Activated naive CD4-positive, alpha-beta T cell treated with anti-CD3 and anti-CD28 coated beads, Interleukin-2, amount 50 U/mL, for 72 hours (primary cell): ENCODE results near the gene ADAM11. TPM values are rescaled to one million over a fixed set of nuclear protein-coding genes. Genes with fewer than 3 reads are reported as not detected.
A peak's percentile ranks its signal among the peaks of the same experiment; 100 is the strongest.

Experiments used
- ATAC-seq, 2 donors: fragments of 150-1000 bp; cut with Tn5 transposase; 2 replicates each; pipeline ENCODE4 v1.10.0; 2021; ENCODE audit warnings: mild to moderate bottlenecking in 2 of 2, moderate library complexity in 2 of 2
- DNase-seq, 2 donors: peaks; one replicate each; pipeline ENCODE4 v3.0.0; 2021 to 2022; ENCODE audit warnings: low spot score in 2 of 2
- H3K27ac Mint-ChIP-seq, 2 donors: one replicate each; pipeline ENCODE4 v1.8.0; 2022; ENCODE audit warnings: mild to moderate bottlenecking in 2 of 2, mixed read lengths in 2 of 2
- H3K36me3 Mint-ChIP-seq, 2 donors: one replicate each; pipeline ENCODE4 v1.8.0; 2022; ENCODE audit warnings: mixed read lengths in 2 of 2
- H3K9me3 Mint-ChIP-seq, 2 donors: one replicate each; pipeline ENCODE4 v1.8.0; 2022; ENCODE audit warnings: mixed read lengths in 2 of 2
- total RNA-seq, 2 donors: library from RNA; stranded (reverse); gene quantifications; one replicate each; pipeline ENCODE4 v1.2.3, GENCODE V29; 2022

The ADAM11 gene
- total RNA-seq, 2 donors from 2014 or later = 0.25 to 1.3 TPM

DNA sequence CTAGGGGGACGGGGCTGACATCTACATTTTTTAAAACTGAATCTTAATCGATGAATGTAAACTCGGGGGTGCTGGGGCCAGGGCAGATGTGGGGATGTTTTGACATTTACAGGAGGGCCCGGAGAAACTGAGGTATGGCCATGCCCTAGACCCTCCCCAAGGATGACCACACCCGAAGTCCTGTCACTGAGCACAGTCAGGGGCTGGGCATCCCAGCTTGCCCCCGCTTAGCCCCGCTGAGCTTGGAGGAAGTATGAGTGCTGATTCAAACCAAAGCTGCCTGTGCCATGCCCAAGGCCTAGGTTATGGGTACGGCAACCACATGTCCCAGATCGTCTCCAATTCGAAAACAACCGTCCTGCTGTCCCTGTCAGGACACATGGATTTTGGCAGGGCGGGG, 21.4 kb downstream of the ADAM11 start:
- DNase-seq (no peak), ATAC-seq (no peak)
- Mint-ChIP-seq H3K9me3 (no peaks in the 10 kb centered on the region), H3K36me3 (no peaks in the 10 kb centered on the region), H3K27ac (no peak overlapping the region)

DNA sequence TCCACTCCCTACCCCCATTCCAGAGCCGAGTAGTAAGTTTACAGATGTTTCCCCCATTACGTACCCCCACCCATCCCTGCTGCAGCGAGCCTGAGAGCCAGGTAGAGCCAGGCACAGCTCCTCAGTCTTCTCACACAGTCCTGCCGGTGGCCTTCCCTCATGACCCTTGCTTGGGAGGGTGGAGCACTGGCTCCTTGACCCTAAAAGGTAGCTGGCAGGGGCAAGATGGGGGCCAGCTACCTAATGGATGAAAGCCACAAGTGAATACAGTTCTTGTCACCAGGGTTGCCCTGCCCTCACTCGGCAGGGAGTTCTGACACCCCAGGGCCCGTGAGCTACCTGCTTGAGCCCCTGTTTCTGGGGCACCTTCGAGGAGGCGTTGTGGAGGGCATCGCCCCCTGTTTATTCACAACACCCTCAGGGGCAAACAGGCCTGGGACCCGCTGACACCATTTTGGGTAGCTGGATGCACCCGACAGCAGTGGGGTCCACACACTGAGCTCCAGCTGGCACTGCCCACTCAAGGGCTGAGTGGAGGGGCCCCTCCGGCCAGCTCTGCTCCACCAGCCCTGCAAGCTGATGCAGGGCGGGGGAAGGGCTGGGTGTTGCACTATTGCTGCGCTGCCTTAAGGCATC, 22.2 kb downstream of the ADAM11 start:
- Mint-ChIP-seq H3K9me3 (no peaks in the 10 kb centered on the region), H3K36me3 (no peaks in the 10 kb centered on the region), H3K27ac (no peak overlapping the region)
- ATAC-seq = no peak
- no peak for DNase-seq

DNA sequence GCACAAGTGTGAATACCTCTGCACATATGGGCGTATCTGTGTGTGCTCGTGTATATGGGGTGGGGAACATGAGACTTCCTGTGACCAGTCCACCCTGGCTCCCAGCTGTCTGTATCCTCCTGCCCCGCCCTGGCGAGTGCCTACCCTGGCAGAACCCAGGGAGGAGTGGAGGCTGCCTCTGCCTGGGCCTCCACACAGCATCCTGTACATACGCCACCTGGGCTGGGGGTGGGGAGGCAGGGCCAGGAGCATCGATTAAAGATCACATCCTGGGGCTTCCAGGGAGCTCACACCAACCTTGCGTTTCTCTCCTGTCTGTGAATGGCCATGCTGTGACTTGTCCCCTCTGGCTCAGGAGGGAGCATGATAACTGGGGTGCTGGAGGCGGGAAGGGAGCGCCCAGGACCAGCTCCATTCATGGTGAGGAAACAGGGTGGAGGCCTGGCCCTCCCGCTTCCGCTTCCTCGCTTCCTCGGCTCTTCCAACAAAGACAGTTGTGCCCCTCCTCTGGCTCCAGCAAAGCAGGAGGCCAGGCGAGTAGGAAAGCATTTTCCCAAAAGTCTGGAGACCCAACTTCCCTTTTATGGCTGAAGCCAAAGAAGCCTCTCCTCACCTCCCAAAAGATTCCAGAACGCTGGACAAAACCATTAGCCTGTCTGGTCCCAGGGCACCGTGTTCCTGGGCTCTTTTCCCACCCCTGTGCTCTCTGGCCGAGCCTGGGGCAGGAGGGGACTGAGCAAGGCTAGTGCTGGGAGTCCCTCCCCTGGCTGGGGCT, 22.9 kb downstream of the ADAM11 start:
- peak overlapping the region in 1 of 2 donors; percentile 20 for H3K27ac Mint-ChIP-seq
- ATAC-seq (no peak), DNase-seq (no peak)
- no peaks in the 10 kb centered on the region for H3K36me3 Mint-ChIP-seq
- no peaks in the 10 kb centered on the region for H3K9me3 Mint-ChIP-seq

DNA sequence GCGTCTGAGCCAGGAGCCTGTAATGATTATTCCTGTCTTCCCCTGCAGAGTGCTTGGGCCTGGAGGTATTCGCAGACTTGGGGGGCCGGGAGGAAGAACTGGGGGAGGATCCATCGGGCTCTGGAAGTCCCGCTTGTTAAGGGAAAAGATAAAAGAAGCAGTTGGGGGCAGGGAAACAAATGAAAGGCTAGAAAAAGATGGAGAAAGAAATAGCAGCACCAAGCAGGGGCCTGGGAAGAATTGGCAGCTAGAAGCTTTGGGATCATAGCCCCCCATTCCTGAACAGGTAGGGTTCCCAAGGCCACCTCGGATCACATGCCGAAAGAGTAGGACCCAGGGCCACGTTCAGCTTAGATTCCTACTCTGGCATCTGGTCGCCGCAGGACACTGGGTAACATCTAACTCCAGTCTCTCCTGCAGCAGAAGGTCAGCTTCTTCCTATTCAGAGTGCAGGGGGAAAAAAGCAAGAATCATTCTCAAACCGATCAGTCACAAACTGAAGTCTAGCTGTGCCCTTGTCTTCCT, 23.6 kb downstream of the ADAM11 start:
- DNase-seq (no peak), ATAC-seq (no peak)
- Mint-ChIP-seq H3K27ac (peak overlapping the region in 1 of 2 donors; percentile 20), H3K9me3 (no peaks in the 10 kb centered on the region), H3K36me3 (no peaks in the 10 kb centered on the region)

DNA sequence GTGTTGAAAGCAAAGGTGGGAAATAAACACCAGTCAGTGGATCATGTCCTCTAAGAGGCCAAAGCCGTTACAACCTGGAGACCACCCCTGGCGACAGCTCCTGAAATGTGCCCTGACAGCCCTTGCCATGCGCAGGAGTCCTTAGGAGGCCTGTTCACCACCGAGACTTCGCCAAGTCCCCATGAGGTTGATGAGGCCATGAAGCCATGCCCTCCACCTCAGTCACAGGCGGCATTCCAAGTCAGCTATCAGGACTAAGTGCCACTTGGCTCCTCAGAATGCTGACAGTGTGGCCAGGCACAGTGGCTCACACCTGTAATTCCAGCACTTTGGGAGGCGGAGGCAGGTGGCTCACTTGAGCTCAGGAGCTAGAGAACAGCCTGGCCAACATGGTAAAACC, 27.1 kb downstream of the ADAM11 start:
- no peak for ATAC-seq
- DNase-seq = no peak
- H3K36me3 Mint-ChIP-seq = no peaks in the 10 kb centered on the region
- H3K9me3 Mint-ChIP-seq = no peaks in the 10 kb centered on the region
- H3K27ac Mint-ChIP-seq = no peak overlapping the region

DNA sequence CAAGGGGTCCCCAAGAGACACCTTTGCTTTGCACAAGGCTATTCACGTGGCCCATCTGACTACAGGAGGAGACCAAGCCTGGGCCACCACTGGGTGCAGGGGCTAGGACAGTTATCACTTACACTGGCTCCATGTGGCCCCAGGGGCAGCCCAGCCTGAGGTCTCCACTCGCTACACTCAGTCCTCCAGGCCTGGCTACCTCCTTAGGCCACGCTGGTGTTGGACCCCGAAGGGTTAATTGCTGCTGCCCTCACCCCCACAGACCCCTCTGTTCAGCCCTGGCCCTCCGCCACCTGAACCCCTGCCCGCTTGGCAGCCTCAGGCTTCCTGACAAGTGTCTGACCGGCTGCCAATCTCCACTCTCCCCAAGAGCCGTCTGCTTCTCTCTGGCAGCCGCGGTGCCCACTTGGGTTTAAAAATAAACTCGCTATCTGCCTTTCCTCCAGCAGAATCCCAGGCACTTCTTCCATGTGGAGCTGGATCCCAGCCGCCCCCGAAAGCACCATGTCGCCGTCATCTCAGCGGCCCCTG, 27.8 kb downstream of the ADAM11 start:
- H3K36me3 Mint-ChIP-seq = no peaks in the 10 kb centered on the region
- no peak for ATAC-seq

DNA sequence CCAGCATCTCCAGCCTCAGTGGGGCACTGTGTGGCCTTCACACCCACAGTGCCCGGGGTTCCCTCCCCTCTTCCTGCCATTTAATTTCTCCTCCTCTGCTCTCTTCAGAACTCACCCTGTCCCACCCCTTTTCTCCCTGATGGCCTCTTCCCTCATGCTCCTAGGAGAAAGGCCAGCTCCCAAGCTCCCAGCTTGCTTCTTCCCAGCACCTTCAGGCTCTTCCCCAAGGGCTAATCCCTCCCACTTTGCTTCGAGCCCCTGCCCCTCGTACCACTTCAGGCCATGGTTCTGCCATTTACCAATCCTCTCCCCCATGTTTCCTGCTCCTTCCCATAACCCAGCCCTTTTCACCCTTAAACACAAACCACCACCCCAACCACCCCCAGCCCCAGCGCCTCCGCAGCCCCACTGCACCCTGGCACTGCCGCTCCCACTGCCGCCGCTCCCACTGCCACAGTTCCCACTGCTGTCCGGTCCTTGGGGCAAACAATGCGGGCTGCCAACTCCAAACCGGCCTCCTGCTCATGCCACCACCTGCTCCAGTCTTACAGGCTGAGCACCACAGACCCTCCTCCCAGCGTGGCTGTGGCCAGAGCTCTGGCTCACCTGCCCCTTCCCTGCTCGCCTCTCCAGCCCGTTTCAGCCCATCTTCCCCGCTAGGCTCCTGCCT, 28.6 kb downstream of the ADAM11 start:
- H3K36me3 Mint-ChIP-seq = no peaks in the 10 kb centered on the region
- DNase-seq (no peak), ATAC-seq (no peak)
- H3K9me3 Mint-ChIP-seq = no peaks in the 10 kb centered on the region
- H3K27ac Mint-ChIP-seq = no peak overlapping the region

More for the DNA sequence above, 27.8 kb downstream of the ADAM11 start:
- no peaks in the 10 kb centered on the region for H3K9me3 Mint-ChIP-seq
- H3K27ac Mint-ChIP-seq = no peak overlapping the region
- no peak for DNase-seq

DNA sequence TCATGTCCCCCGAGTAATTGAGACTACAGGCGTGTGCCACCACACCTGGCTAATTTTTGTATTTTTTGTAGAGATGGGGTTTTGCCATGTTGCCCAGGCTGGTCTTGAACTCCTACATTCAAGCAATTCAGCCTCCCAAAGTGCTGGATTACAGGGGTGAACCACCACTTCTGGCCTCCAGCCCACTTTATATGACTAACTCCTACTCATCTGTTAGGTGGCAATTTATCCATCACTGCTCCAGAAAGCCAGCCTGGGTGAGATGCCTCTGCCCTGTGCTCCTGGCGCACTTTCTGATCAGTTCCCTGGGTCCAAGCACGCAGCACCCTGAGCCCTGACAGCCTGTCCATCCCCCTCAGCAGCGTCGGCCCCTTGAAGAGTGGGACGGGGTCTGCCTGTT, 29.4 kb downstream of the ADAM11 start:
- DNase-seq (no peak), ATAC-seq (no peak)
- Mint-ChIP-seq H3K27ac (no peak overlapping the region), H3K9me3 (no peaks in the 10 kb centered on the region), H3K36me3 (no peaks in the 10 kb centered on the region)

DNA sequence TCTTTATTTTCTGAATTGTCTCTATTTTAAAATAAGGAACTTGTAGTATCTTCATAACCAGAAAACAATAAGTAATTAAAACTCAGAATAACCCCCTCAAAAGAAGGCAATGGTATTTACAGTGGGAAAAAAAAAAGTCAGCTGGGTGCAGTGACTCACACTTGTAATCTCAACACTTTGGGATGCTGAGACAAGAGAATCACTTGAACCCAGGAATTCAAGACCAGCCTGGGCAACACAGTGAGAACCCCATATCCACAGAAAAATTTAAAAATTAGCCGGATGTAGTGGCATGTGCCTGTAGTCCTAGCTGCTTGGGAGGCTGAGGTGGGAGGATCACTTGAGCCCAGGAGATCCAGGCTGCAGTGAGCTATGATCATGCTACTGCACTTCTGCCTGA, 33.5 kb downstream of the ADAM11 start:
- DNase-seq (no peak), ATAC-seq (no peak)
- Mint-ChIP-seq H3K9me3 (no peaks in the 10 kb centered on the region), H3K27ac (no peak overlapping the region), H3K36me3 (no peaks in the 10 kb centered on the region)

DNA sequence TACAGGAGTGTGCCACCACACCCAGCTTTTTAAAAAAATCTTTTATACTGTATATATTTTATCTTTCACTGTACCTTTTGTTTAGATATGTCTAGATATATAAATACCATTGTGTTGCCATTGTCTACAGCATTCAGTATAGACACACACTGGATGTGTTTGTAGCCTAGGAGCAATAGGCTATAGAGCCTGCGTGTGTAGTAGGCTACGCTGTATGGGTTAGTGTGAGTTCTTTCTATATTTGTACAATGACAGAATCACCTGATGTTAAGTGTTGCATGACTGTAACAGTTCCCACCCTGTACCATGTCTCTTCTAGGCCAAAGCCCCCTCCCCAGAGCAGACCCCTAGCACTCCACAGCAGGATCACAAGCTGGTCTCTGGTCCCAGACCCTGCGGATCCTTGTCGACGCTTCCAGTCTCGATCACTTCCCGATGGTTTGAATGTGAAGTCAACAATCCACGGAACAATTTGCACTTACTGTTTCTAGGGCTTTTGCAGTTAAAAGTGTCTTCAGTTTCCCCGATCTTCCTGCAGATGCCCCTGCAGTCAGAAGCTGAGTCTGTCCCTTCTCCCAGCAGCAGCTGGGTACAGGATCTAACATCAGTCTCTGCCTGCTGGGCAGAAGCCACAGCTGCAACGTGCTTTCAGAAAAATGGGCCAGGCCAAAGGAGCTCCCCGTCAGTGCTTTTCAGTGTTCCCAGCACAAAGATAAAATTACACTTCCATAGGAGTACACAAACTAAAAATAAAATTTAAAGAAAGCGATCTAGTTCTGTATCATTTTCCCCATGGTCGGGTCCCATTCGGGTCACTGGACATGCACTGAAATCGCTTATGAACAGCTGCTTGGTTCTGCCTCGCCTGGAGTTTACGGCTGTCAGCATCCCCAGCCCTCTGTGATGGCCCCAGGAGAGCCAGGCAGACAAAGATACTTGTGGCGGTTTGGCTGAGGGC, 35.4 kb downstream of the ADAM11 start:
- H3K27ac Mint-ChIP-seq = peak overlapping the region in 1 of 2 donors; percentile 17
- H3K36me3 Mint-ChIP-seq = no peaks in the 10 kb centered on the region
- no peak for DNase-seq
- no peak for ATAC-seq
- H3K9me3 Mint-ChIP-seq = no peaks in the 10 kb centered on the region

DNA sequence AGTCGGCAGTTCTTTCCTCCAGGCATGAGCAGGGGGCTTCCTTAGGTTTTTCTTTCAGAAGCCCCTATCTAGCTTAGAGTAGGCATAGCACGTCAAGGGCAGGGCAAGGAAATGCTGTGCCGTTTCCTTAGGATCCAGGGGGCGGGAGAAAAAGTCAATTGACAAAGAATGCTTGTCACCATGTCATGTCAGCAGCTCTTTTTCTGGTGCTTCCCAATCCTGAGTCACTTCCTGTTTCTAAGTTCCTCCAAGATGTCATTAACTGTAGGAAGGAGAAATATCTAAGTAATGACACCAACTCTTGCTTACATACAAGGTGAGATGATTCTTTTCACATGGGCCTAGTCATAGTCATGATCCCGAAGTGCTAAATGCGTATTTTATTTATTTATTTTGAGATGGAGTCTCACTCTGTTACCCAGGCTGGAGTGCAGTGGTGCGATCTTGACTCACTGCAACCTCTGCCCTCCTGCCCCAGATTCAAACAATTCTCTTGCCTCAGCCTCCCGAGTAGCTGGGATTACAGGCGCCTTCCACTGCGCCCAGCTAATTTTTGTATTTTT, 36.1 kb downstream of the ADAM11 start:
- DNase-seq = no peak
- Mint-ChIP-seq H3K36me3 (no peaks in the 10 kb centered on the region), H3K27ac (peak overlapping the region in 1 of 2 donors; percentile 17), H3K9me3 (no peaks in the 10 kb centered on the region)
- peak; percentile 16 to 50 for ATAC-seq

DNA sequence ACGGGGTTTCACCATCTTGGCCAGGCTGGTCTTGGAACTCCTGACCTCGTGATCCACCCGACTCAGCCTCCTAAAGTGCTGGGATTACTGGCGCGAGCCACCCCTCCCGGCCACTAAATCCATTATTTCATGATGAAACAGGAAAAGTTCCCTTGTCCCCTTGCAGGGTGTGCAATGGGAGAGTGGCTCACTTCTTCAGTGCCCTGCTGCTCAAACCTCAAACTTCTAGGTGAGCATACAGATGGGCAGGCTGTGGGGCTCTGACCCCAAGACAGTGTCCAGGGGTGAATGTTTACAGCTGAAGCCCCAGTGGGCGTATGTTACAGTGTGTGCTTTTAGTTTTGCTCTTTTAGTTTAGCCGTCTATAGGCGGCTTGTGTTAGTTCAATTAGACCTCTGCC, 36.6 kb downstream of the ADAM11 start:
- H3K9me3 Mint-ChIP-seq = no peaks in the 10 kb centered on the region
- H3K27ac Mint-ChIP-seq = no peak overlapping the region
- ATAC-seq (no peak), DNase-seq (no peak)
- no peaks in the 10 kb centered on the region for H3K36me3 Mint-ChIP-seq

DNA sequence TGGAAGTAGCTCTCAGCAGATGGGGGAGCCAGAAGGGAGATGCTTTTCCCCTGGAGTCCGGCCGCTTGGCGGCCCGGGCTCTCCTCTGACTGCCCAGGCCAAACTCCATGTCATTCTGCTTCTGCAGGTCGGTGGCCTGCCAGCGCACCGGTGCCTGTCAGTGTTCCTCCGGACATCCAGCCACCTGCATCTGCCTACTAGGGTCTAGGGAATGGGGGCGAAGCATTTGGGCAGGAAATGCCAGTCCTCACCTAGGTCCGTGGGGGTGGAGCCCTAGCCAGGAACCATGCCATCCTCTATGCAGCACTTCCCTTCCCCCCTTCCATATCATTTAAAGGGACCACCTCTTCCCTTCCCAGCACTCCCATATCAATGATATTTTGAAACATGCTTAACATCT, 37.1 kb downstream of the ADAM11 start:
- ATAC-seq = no peak
- Mint-ChIP-seq H3K27ac (no peak overlapping the region), H3K36me3 (no peaks in the 10 kb centered on the region), H3K9me3 (no peaks in the 10 kb centered on the region)
- peak in 1 of 2 donors; percentile 42 for DNase-seq

DNA sequence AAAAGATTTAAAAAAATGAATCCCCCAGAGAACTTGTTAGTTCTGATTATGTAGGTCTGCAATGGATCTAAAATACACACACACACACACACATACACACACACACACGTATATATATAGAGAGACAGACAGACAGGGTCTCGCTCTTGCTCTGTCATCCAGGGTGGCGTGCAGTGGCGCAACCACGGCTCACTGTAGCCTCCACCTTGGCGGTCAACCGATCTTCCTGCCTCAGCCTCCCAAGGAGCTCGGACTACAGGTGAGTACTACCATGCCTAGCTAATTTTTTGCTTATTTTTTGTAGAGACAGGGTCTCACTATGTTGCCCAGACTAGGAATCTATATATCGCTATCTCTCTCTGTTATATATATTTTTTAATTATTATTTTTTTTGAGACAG, 37.9 kb downstream of the ADAM11 start:
- no peaks in the 10 kb centered on the region for H3K36me3 Mint-ChIP-seq
- DNase-seq = peak in 1 of 2 donors; percentile 14
- no peaks in the 10 kb centered on the region for H3K9me3 Mint-ChIP-seq
- no peak overlapping the region for H3K27ac Mint-ChIP-seq
- no peak for ATAC-seq

DNA sequence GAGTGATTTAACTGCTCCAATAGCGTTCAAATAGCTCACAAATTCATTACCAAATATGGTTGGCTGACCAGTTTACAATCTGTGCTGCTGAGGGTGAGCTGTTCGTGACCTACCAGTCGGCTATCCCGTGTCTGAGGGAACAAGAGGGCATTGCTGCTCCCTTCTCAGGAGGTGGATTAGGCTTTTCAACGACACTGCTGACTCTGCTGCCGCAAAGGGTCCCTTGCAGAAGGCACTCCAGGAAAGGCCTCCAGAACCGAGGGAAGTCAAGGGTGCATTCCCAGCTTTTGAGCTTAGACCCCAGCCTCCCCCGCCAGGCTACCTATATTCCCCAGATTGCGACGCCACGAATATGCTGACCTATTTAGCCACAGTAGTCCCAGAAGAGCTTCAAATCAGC, 39.0 kb downstream of the ADAM11 start:
- no peaks in the 10 kb centered on the region for H3K36me3 Mint-ChIP-seq
- DNase-seq = no peak

DNA sequence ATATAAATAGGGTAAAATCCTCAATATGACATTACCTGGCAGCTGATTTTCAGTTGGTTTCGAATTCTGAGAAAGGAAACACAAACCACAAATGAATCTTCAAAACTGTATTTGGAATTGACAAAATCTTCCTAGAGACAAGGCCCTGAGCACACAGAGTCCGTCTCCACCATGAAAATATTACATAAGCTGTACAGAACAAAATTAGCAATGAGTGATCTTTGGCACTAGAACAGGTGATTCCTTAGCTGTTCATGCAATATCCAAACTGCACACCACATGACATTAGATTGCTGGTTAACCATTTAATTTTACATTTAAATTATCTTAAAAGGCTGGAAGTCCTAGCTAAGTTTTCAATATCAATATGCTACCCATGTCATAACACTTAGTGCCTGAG, 39.6 kb downstream of the ADAM11 start:
- H3K36me3 Mint-ChIP-seq = no peaks in the 10 kb centered on the region
- ATAC-seq (no peak), DNase-seq (no peak)
- H3K9me3 Mint-ChIP-seq = no peaks in the 10 kb centered on the region
- no peak overlapping the region for H3K27ac Mint-ChIP-seq

More for the DNA sequence above, 39.0 kb downstream of the ADAM11 start:
- no peak for ATAC-seq
- Mint-ChIP-seq H3K9me3 (no peaks in the 10 kb centered on the region), H3K27ac (no peak overlapping the region)
